HK-2 (cell line): Measurements from ENCODE around the gene PLAAT4.
"Not testable (repeated sequence)": the region's sequence is repeated elsewhere in the genome, so short reads cannot be mapped to it uniquely, and the experiment has no call there.

Experiments used
- DNase-seq: peaks from one replicate; pipeline ENCODE4 v3.0.0-alpha.2; 2018; ENCODE audit not compliant: unreplicated experiment

Gene PLAAT4

GRCh38 chr11:63511048-63511748 lies 25.4 kb upstream of the PLAAT4 start:
- no peak for DNase-seq

GRCh38 chr11:63512816-63513215 lies 23.8 kb upstream of the PLAAT4 start:
- DNase-seq = no peak

DNA sequence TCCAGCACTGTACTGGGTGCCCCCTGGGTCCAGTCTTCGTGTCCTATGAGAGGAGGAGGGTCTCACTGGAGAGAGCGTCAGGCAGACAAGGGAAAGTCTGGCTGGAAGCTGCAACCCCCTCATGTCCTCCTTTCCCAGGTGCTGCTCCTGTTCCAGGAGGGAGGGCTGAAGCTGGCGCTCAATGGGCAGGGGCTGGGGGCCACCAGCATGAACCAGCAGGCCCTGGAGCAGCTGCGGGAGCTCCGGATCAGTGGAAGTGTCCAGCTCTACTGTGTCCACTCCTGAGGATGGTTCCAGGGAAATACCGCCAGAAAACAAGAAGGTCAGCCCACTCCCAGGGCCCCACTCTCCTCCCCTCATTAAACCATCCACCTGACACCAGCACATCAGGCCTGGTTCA lies 20.5 kb upstream of the PLAAT4 start:
- DNase-seq = no peak

DNA sequence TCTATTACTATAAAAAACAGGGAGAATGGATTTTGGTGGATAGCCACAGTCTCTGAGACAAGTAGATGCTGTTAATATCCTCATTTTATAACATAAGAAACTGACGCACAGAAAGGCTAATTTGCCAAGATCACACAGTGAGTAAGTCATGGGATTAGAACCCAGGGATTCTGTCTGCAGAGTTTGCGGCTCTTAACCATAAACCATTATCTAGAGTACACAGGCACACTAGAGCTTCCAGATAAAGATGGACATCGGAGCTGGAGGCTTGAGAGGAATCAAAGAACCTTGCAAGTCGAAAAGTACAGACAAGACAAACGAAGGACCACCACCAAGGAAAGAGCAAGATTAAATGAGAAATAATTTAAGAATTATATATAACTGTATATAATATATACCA lies 19.5 kb upstream of the PLAAT4 start:
- no peak for DNase-seq

- no peak for DNase-seq
Observed at GRCh38 chr11:63518548-63518947, 18.1 kb upstream of the PLAAT4 start.

GRCh38 chr11:63520606-63521170 lies 15.9 kb upstream of the PLAAT4 start:
- DNase-seq = no peak

DNA sequence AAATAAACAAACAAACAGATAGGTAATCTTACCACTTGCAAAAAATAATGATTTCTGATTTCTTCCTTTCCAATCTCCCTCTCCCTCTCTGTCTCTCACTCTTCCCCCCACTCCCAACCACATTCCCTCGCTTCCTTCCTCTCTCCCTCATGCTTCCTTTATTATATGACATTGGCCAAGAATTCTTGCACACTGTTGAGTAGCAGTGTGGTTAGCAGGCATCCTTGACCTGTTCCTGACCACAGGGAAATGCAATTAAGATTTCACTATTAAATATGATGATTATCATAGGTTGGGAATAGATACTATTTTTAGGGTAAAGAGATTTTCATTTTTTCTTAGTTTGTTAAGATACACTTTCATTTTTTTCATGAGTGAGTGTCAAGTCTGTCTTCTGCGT lies 14.7 kb upstream of the PLAAT4 start:
- no peak for DNase-seq

- no peak for DNase-seq
Observed at GRCh38 chr11:63523151-63523550, 13.5 kb upstream of the PLAAT4 start.

DNA sequence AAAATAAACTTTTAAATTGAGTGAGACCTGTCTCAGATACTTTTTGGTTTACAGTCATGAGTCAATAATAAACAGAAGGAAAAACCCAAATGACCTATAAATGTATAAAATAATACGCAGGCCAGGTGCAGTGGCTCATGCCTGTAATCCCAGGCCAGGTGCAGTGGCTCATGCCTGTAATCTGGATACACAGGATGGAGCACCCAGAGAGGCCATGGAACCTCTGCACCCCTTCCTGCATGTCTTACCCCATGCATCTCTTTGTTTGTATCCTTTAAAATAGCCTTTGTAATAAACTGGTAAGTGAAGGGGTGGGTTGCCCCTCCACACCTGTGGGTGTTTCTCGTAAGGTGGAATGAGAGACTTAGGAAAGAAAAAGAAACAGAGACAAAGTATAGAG lies 8.9 kb upstream of the PLAAT4 start:
- no peak for DNase-seq

DNA sequence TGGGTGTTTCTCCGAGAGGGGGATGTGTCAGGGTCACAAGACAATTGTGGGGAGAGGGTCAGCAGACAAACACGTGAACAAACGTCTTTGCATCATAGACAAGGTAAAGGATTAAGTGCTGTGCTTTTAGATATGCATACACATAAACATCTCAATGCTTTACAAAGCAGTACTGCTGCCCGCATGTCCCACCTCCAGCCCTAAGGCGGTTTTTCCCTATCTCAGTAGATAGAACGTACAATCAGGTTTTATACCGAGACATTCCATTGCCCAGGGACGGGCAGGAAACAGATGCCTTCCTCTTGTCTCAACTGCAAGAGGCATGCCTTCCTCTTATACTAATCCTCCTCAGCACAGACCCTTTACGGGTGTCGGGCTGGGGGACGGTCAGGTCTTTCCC lies 8.5 kb upstream of the PLAAT4 start:
- not testable (repeated sequence) for DNase-seq

DNA sequence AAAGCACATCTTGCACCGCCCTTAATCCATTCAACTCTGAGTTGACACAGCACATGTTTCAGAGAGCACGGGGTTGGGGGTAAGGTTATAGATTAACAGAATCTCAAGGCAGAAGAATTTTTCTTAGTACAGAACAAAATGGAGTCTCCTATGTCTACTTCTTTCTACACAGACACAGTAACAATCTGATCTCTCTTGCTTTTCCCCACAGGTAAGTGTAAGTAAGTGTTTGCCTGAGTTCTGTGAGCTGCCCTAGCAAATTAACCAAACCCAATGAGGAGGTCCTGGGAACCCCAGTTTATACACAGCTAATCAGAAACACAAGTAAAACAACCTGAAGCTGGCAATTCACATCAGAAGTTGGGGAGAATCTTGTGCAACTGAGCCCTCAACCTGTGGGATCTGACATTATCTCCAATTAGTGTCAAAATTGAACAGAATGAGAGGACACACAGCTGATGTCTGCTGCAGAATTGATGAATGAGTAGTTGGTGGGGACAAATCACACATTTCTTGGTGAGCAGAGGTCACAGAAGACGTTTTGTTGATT lies 7.8 kb upstream of the PLAAT4 start:
- not testable (repeated sequence) for DNase-seq

GRCh38 chr11:63529373-63529772 lies 7.2 kb upstream of the PLAAT4 start:
- not testable (repeated sequence) for DNase-seq

GRCh38 chr11:63530021-63530420 lies 6.6 kb upstream of the PLAAT4 start:
- DNase-seq = no peak

- peak; percentile 54 for DNase-seq
Observed at GRCh38 chr11:63531074-63531792, 5.4 kb upstream of the PLAAT4 start.

- DNase-seq = no peak
Observed at GRCh38 chr11:63532117-63532516, 4.5 kb upstream of the PLAAT4 start.

DNA sequence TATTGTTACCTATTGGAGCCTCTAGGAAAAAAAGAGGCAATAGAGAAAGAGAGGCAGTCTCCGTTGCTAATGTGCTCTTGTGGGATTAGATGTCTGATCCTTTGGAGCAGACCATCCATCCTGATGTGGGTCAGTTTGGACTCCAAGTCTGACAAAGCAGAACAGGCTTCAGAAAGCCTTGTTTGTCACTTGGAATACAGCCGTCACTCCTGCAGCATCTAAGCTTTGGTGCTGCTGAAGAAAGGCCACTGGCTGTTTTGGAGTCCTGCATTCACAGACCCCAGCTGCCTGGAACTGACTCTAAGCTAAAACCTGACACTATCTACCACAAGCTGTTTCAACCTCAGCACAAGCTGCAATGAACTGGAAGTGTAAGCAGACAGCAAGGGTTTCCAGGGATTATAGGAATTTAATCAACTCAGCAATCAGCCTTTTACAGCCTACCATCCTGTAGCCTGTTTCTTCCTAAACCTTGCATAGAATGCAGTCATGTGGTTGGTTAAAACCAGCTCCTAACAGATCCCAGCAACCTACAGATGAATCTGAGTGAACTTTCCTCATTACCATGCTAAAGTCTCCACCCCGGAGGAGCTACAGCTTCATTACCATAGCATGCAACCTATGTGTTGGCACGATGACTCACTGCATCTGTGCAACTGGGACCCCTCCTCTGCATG lies 3.7 kb upstream of the PLAAT4 start:
- no peak for DNase-seq

- no peak for DNase-seq
Observed at GRCh38 chr11:63534076-63534475, 2.5 kb upstream of the PLAAT4 start.

GRCh38 chr11:63534895-63535461 lies 1.6 kb upstream of the PLAAT4 start:
- no peak for DNase-seq

DNA sequence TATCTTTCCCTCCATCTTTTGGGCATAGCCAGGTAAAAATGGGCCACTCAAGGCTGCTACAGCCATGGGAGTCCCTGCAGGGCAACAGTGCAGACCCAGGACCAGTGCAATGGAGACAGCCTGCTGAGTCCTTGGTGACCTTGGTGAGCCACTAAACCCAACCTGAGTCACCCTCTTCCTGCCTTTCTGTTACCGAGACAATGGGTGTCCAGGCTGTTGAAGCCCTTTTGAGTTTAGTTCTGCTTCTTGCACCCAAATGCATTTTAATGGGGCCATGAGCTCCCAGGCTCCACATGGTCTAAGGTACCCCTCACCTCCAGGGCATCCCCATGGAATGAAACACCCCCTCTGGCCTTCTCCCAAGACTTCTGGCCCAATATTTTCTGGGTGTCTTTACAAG lies 874 bp upstream of the PLAAT4 start:
- DNase-seq = no peak

- no peak for DNase-seq
Observed at GRCh38 chr11:63537293-63538101, 889 bp downstream of the PLAAT4 start.

DNA sequence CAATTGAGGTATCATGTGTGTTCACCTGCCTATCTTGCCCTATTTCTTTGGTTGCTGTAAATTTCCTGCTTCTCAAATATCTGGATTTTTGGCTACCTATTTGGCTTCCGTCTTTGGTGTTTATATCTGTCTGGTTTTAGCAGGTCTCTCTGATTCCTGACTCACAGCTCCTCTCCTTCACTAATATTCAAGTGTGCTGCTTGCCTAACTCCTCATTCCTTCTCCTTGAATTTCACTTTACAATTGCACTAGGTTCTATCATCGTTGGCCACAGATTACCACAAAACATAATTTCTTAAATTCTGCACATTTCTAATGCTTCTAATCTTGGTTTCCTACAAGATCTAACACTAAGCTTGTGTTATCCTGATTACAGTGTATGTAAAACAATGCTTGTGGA lies 5.9 kb downstream of the PLAAT4 start:
- DNase-seq = not testable (repeated sequence)
